ENCODE results near the gene TSPEAR.

The TSPEAR gene

DNA sequence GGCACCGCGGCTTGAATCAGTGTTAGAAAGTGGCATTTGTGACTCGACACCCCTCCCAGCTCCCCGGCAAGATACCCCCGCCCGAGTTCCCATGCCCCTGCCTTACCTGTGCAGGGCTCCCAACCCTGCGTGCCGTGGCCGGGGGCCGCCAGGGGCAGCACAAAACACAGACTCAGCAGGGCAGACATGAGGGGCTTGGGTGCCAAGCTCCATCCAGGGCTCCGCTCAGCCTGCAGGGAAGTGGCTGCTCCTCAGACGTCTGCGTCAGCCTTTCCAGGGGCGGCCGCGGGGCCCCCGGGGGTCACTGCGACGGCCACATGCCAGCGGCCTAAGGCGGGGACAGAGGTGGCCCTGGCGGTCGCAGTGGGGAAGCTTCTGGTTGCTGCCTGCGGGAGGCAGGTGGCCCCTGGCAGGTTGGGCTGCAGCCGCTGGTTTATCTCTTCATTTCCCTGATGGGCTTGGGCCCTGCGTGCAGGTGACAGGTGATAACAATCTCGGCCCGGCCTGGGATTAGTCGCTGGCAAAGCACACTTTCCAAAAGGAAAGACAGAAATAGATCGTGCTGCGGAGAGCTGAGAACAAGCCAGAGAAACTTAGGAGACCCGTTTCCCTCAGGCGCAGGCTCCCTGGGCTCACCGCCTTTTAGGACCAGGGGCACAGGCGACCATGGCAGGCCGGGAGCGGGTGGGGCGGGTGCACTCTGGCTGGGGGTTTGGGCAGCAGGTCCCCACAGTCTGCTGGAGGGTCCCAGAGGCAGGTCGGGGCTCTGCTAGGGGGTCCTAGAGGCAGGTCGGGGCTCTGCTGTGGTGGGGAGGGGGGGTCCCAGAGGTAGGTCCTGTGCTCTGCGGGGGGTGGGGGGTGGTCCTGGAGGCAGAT is at the start of gene TSPEAR:
TSPEAR (minus strand) TSS at position 246 of the 876 bp plus-strand sequence; CDS start at position 188, 58 bp downstream.
- no peak for DNase-seq (ENCODE audit: low read depth, low spot score)

- no peak for DNase-seq (ENCODE audit: low read depth, low spot score)
Observed at GRCh38 chr21:44760376-44760775, 49.0 kb upstream of the TSPEAR start.

DNA sequence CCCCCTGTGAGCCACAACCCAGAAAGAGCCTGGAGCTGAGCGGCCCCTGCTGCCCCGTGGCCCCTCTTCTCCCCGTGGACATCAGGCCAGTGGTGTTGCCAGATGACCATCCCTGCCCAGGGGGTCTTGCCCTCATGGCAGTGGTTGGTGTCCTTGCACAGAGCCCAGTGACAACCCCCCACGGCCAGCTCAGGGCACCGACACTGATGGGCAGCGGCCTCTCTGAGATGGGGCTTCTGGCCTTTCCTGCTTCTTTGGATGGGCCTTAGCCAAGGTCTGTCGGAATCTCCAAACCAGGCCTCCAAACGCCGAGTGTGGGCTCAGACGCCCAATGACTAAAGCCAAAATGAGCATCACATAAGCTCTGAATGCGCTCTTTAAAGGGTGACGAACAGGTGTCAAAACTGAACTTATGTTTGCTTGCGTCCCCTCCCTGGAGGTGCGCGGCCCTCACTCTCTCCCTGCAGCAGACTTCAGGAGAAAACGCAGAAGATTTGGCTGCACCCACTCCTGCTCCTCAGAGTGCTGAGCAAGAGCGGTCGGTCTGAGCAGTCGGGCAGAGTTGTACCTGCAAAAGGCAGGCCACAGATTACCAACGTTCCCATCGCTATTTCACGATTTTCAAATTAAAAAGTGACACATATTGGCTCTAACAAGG is 48.4 kb upstream of the TSPEAR start:
- no peak for DNase-seq (ENCODE audit: low read depth, low spot score)

GRCh38 chr21:44758781-44759627 is 47.6 kb upstream of the TSPEAR start:
- no peak for DNase-seq (ENCODE audit: low read depth, low spot score)

DNA sequence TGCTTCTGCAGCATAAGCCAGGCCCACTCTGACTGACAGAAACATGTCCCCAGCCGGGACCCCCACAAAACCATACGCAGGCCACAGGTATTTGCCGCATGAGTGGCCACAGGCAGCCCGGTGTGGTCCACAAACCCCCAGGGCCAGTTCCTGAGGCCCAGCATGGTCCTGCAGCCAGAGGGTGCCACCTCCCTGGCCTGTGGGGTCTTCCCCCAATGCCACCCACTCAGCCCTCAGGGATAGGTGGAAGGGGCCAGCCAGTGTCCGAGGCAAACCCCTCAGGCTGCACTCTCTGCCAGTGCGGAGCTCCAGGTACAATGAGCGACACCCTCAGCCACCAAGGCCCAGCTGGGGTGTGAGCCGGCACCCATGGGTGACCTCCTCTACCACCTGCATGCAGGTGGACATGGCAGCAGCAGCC is 46.8 kb upstream of the TSPEAR start:
- no peak for DNase-seq (ENCODE audit: low read depth, low spot score)

GRCh38 chr21:44757731-44758130 is 46.4 kb upstream of the TSPEAR start:
- no peak for DNase-seq (ENCODE audit: low read depth, low spot score)

DNA sequence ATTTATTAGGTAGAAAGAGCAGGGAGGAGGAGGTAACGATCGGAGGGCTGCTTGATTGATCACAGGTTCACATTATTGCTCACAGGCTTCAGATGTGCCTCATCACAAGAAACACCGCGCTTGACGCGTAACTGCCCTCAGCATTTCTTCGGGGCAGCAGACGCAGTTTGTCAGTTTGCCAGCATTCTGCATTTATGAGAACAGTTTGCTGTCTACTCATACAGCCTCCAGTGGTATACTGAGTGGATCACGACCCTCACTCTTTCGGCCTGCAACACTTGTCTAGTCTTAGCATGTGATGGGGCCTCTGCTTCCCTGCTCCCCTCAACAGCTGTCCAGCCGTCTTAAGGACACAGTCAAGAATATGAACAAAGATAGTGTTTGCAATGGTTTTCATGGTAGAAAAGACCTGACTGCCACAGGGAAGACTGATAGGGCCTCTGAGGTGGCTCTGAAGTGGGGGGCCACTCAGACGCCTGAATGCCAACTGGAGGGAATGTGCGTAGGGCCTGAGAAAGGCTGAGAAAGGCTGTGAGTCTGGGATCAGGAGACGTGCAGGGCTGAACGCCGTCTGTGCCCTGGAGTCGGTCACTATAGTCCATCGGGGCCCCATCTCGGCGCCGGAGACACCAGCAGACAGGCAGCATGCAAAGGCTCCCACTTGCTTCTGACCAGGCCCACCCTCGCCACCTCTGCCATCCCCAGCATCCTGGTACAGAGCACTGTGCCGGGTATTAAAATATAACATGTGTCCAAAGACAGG is 45.2 kb upstream of the TSPEAR start:
- DNase-seq (ENCODE audit: low read depth, low spot score) = no peak

DNA sequence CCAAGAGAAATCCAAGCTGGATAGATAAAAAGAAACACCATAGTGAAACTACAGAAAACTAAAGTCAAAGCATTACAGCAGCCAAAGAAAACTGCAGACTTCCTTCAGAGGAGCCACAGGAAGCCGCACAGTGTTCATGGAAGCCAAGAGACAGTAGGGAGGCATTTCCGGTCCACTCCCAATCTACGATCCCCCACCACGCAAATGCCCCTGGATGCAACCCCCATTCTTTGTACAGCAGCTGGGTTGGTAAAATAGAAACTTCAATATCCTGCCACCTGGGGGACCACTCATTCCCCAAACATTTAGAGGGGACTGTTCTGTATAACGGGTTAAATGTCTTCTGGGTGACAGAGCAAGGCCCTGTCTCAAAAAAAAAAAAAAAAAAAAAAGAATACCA is 43.9 kb upstream of the TSPEAR start:
- DNase-seq (ENCODE audit: low read depth, low spot score) = no peak

GRCh38 chr21:44753357-44753756 is 42.0 kb upstream of the TSPEAR start:
- no peak for DNase-seq (ENCODE audit: low read depth, low spot score)

- DNase-seq (ENCODE audit: low read depth, low spot score) = no peak
Observed at GRCh38 chr21:44752671-44753235, 41.4 kb upstream of the TSPEAR start.

DNA sequence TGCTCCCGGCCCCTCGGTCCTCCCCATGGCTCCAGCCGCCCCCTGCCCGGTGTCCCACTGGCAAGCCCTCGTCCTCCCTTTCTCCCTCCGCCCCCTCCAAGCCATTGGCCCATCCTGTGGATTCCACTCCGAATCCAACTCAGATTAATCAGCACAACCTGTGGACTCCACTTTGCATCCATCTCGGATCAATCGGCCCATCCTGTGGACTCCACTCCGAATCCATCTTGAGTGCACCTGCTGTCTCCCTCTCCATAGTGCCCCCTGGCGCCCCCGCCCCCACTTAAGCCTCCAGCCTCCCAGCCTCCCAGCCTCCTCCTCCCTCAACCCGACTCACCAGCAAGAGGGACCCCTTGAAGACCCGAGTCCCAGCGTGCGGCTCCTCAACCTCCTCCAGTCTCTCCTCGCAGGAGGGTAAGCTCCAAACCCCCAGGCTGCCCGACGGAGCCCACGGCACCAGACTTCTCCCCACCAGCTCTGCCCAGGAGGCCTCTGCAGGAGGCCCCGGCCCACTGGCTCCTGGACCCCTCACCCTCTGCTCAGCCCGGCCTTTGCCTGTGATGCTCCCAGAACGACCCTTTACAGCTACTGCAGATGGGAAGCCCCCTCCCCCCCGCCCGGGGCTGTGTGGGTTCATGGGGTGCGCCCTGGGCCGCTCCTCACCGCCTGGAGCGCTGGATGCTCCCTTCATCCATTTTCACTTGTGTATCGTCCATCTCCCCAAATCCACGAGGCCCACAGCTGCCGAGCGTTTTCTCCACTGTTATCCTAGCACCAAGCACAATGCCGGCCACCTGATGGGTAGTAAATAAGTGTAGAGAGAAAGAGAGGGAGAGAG is 40.6 kb upstream of the TSPEAR start:
- DNase-seq (ENCODE audit: low read depth, low spot score) = no peak

DNA sequence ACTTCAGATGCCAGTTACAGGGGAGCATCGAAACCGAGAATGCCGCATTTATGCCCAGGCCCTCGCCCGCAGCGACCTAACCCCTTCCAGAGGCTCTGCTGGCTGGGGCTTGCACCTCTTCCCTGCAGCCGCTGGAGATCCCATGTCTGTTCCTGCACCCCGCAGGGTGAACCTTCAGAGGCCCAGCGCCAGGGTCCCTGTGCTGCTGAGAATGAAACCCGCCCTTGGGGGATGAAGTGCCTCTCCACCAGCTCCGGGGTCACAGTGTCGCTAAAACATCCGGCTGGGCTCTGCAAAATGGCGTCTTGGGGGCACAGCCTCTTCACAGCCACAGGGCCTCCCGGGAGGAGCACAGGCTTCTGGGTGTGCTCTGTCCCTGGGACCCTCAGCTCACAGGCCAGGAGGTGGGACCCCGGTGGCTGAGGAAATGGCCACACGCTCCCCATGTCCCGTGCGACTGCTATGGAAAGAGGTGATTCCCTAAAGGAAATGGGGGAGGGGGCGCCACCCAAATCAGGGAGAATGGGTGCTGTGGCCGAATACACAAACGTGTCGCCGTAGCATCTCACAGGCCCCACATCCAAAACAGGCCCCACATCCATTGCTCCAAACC is 39.9 kb upstream of the TSPEAR start:
- no peak for DNase-seq (ENCODE audit: low read depth, low spot score)

DNA sequence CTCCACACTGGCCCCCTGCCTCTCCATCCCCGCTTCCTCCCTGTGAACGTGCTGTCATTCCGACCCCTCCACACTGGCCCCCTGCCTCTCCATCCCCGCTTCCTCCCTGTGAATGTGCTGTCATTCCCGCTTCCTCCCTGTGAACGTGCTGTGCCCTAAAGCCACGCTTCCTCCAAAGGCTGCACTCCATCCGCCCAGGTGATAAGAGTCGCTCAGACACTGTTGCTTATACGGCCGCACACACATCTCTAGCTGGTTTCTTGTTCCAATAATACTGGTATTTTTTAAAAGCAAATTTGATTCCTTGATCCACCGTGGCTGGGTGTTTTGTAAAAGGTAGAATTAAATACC is 39.3 kb upstream of the TSPEAR start:
- DNase-seq (ENCODE audit: low read depth, low spot score) = no peak

- no peak for DNase-seq (ENCODE audit: low read depth, low spot score)
Observed at GRCh38 chr21:44749759-44750674, 38.6 kb upstream of the TSPEAR start.

GRCh38 chr21:44749116-44749758 is 37.9 kb upstream of the TSPEAR start:
- no peak for DNase-seq (ENCODE audit: low read depth, low spot score)

DNA sequence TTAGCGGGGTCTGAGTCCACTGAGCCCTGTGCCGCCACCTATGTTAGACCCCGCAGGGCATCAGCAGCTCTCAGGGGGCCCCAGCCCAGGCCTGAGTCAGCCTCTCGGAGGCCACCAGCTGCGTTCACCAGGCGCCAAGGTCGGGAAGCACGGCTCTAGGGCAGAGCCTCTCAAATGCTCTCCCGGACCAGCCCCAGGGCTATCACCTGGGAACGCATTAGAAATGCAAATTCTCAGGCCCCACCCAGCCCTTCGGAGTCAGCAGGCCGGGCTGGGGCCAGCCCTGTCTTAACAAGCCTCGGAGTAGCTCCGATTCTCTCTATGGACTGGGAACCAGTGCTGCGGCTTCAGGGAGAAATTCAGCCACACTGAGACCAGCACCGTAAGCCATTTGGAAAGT is 37.2 kb upstream of the TSPEAR start:
- DNase-seq (ENCODE audit: low read depth, low spot score) = no peak

DNA sequence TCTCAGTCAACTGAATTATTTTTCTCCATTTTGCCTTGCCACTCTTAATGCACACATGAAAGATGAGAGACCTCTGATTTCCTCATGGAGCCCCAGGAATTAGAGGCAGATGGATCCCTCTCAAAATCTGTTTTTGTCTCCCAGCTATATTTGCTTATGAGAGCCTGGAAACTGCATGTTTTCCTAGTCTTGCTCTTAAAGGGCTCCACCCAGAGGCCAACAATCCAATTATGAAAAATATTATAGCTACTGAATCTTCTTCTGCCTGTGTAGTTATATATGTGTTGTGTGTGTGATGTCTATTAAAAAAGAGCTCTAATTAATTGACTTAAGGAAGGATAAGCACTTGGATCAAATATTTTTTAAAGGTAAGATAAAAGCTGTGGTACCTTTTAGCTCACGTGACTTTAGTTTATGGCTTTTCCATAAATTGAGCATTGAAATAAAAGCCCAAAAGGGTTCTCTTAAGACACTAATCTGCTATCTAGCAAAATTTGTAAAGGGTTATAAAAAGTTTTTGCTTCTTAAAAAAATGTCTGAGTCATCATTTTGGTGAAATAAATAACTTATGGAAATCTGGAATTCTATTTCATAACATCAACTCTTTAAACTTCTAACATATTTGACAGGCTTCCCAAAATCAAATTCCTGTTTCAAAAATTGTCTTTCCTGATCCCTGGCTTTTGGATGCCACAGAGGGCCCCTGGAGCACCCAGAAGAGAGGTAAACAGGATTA is 31.2 kb upstream of the TSPEAR start:
- no peak for DNase-seq (ENCODE audit: low read depth, low spot score)

GRCh38 chr21:44741921-44742320 is 30.5 kb upstream of the TSPEAR start:
- no peak for DNase-seq (ENCODE audit: low read depth, low spot score)
